ENCODE data around the gene LSM3.

LSM3 gene

GRCh38 chr3:14174483-14174882, 4.1 kb upstream of the LSM3 start:
- no peak for DNase-seq (ENCODE audit: low read depth in 1 of 2, low spot score in 1 of 2)
- no peak for TF ChIP-seq SPI1 (IDR thresholded peaks at IDR 0.05; ENCODE audit: borderline replicate concordance, low read depth)
- no peak for TF ChIP-seq REST (IDR thresholded peaks at IDR 0.05; ENCODE audit: insufficient replicate concordance, low read depth)
- TF ChIP-seq POLR2AphosphoS5 (IDR thresholded peaks at IDR 0.05; ENCODE audit: low read depth), result no peak
- no peak for TF ChIP-seq GABPA (IDR thresholded peaks at IDR 0.05; ENCODE audit: low read depth)
- TF ChIP-seq CTCF (IDR thresholded peaks at IDR 0.05; ENCODE audit: insufficient read depth, low read length), result no peak
- H3K4me3 ChIP-seq (replicated peaks; ENCODE audit: insufficient read depth, low read length), result no peak overlapping the region
- no peak overlapping the region for H3K27ac ChIP-seq (replicated peaks)
- H3K27me3 ChIP-seq (ENCODE audit: insufficient read depth, poor library complexity, severe bottlenecking), result no peaks in the 10 kb centered on the region

- no peak overlapping the region for H3K27ac ChIP-seq (replicated peaks)
- peak in 1 of 2 experiments; percentile 85 for DNase-seq (ENCODE audit: low read depth in 1 of 2, low spot score in 1 of 2)
- H3K27me3 ChIP-seq (ENCODE audit: insufficient read depth, poor library complexity, severe bottlenecking), result no peaks in the 10 kb centered on the region
- H3K4me3 ChIP-seq (replicated peaks; ENCODE audit: insufficient read depth, low read length), result no peak overlapping the region
- TF ChIP-seq CTCF (IDR thresholded peaks at IDR 0.05; ENCODE audit: insufficient read depth, low read length) (no peak), SPI1 (IDR thresholded peaks at IDR 0.05; ENCODE audit: borderline replicate concordance, low read depth) (no peak), POLR2AphosphoS5 (IDR thresholded peaks at IDR 0.05; ENCODE audit: low read depth) (no peak), GABPA (IDR thresholded peaks at IDR 0.05; ENCODE audit: low read depth) (no peak), REST (IDR thresholded peaks at IDR 0.05; ENCODE audit: insufficient replicate concordance, low read depth) (no peak)
Measured at GRCh38 chr3:14175383-14176037, 3.1 kb upstream of the LSM3 start.

- Histone ChIP-seq H3K4me3 (replicated peaks; ENCODE audit: insufficient read depth, low read length) (peak overlapping the region; percentile 66), H3K27ac (replicated peaks) (peak overlapping the region; percentile 76)
- TF ChIP-seq CTCF (IDR thresholded peaks at IDR 0.05; ENCODE audit: insufficient read depth, low read length) (no peak), REST (IDR thresholded peaks at IDR 0.05; ENCODE audit: insufficient replicate concordance, low read depth) (no peak), POLR2AphosphoS5 (IDR thresholded peaks at IDR 0.05; ENCODE audit: low read depth) (no peak), SPI1 (IDR thresholded peaks at IDR 0.05; ENCODE audit: borderline replicate concordance, low read depth) (no peak), GABPA (IDR thresholded peaks at IDR 0.05; ENCODE audit: low read depth) (no peak)
Measured at GRCh38 chr3:14177580-14178246, 904 bp upstream of the LSM3 start.

More at GRCh38 chr3:14177580-14178246, 904 bp upstream of the LSM3 start:
- H3K27me3 ChIP-seq (ENCODE audit: insufficient read depth, poor library complexity, severe bottlenecking), result no peaks in the 10 kb centered on the region
- DNase-seq (ENCODE audit: low read depth in 1 of 2, low spot score in 1 of 2), result peak in 1 of 2 experiments; percentile 7
